HEK293 (cell line): ENCODE results near the gene CCDC34.

Experiments used
- CTCF ChIA-PET: fragments of 350-600 bp; formaldehyde crosslinking; extraction: SDS; loops from one replicate; lab custom pipeline; 2021; ENCODE audit warnings: antibody characterized with exemption; lab: Yijun Ruan, JAX
- POLR2A ChIA-PET: fragments of 300-600 bp; formaldehyde crosslinking; extraction: SDS; loops from one replicate; lab custom pipeline; 2020; ENCODE audit warnings: antibody characterized with exemption, inconsistent platforms; lab: Yijun Ruan, JAX
- H3K27ac ChIP-seq: fragments of 200-500 bp; sonication (Bioruptor generic); 2 replicates; pipeline ENCODE4 v1.5.1; 2014; ENCODE audit warnings: low read depth, low read length, control low read depth, inconsistent platforms; ENCODE audit errors: extremely low read depth
- H3K36me3 ChIP-seq, 2 experiments: fragments of 200-500 bp in 1 of 2; sonication (Bioruptor generic) in 1 of 2; 1 replicate in 1 of 2; 2 replicates in 1 of 2; pipeline ENCODE4 v1.5.1; 2014 to 2017; ENCODE audit warnings: inconsistent platforms in 2 of 2, low read length in 2 of 2; ENCODE audit not compliant: control insufficient read depth in 2 of 2, insufficient read depth in 1 of 2
- H3K4me1 ChIP-seq: fragments of 200-500 bp; sonication (Bioruptor generic); 2 replicates; pipeline ENCODE4 v1.5.1; 2014; ENCODE audit warnings: mild to moderate bottlenecking, low read length, inconsistent platforms; ENCODE audit not compliant: control insufficient read depth, insufficient read depth
- H3K4me3 ChIP-seq: 2 replicates; pipeline ENCODE4 v1.5.1; 2011; ENCODE audit warnings: low read depth, mild to moderate bottlenecking, control low read depth, low read length, moderate library complexity
- H3K9me3 ChIP-seq: fragments of 200-500 bp; sonication (Bioruptor generic); 2 replicates; pipeline ENCODE4 v1.5.1; 2014; ENCODE audit warnings: low read depth, low read length, inconsistent platforms; ENCODE audit not compliant: control insufficient read depth, insufficient read depth
- OSR2 ChIP-seq: fragments of 450-650 bp; formaldehyde crosslinking; IDR thresholded peaks from 2 replicates; pipeline ENCODE4 v1.5.1; 2016; ENCODE audit warnings: missing biosample characterization, missing genetic modification characterization
- PRDM1 ChIP-seq: fragments of 450-650 bp; formaldehyde crosslinking; IDR thresholded peaks from 2 replicates; pipeline ENCODE4; 2016; ENCODE audit warnings: missing biosample characterization, missing genetic modification characterization
- ZFP41 ChIP-seq: fragments of 450-650 bp; formaldehyde crosslinking; IDR thresholded peaks from 2 replicates; pipeline ENCODE4 v1.5.1; 2016; ENCODE audit warnings: missing biosample characterization, missing genetic modification characterization, borderline replicate concordance
- ZNF155 ChIP-seq: fragments of 450-650 bp; formaldehyde crosslinking; IDR thresholded peaks from 2 replicates; pipeline ENCODE4 v1.5.1; 2016; ENCODE audit warnings: missing biosample characterization, missing genetic modification characterization
- ZNF24 ChIP-seq: fragments of 450-650 bp; formaldehyde crosslinking; IDR thresholded peaks from 2 replicates; pipeline ENCODE4 v1.5.1; 2016; ENCODE audit warnings: missing biosample characterization, missing genetic modification characterization
- ZNF311 ChIP-seq: fragments of 450-650 bp; formaldehyde crosslinking; IDR thresholded peaks from 2 replicates; pipeline ENCODE4 v1.5.1; 2017; ENCODE audit warnings: missing biosample characterization, missing genetic modification characterization, borderline replicate concordance
- ZNF324 ChIP-seq: fragments of 450-650 bp; formaldehyde crosslinking; IDR thresholded peaks from 2 replicates; pipeline ENCODE4 v1.5.1; 2016; ENCODE audit warnings: missing biosample characterization, missing genetic modification characterization
- ZNF596 ChIP-seq: fragments of 450-650 bp; IDR thresholded peaks from 2 replicates; pipeline ENCODE4 v1.5.0; 2018; ENCODE audit warnings: missing biosample characterization, mild to moderate bottlenecking, missing genetic modification characterization, moderate library complexity
- ZNF610 ChIP-seq: fragments of 450-650 bp; formaldehyde crosslinking; IDR thresholded peaks from 2 replicates; pipeline ENCODE4 v1.5.1; 2016; ENCODE audit warnings: missing biosample characterization, missing genetic modification characterization, borderline replicate concordance
- ZNF621 ChIP-seq: fragments of 450-650 bp; formaldehyde crosslinking; IDR thresholded peaks from 2 replicates; pipeline ENCODE4 v1.5.1; 2017; ENCODE audit warnings: missing biosample characterization, missing genetic modification characterization
- ZNF654 ChIP-seq: fragments of 450-650 bp; formaldehyde crosslinking; IDR thresholded peaks from 2 replicates; pipeline ENCODE4 v1.5.1; 2016; ENCODE audit warnings: low read depth, missing biosample characterization, missing genetic modification characterization
- ZNF660 ChIP-seq: fragments of 450-650 bp; IDR thresholded peaks from 2 replicates; pipeline ENCODE4 v1.5.1; 2018; ENCODE audit warnings: missing biosample characterization, mild to moderate bottlenecking, missing genetic modification characterization
- ZNF670 ChIP-seq: fragments of 450-650 bp; formaldehyde crosslinking; IDR thresholded peaks from 2 replicates; pipeline ENCODE4 v1.5.1; 2016; ENCODE audit warnings: missing biosample characterization, missing genetic modification characterization, low read depth
- TF ChIP-seq, protein P1 (sequence below): fragments of 450-650 bp; IDR thresholded peaks from 2 replicates; pipeline ENCODE4 v1.5.1; 2018; ENCODE audit warnings: missing biosample characterization, missing genetic modification characterization
- TF ChIP-seq, protein P2 (sequence below): fragments of 450-650 bp; IDR thresholded peaks from 2 replicates; pipeline ENCODE4 v1.5.1; 2018; ENCODE audit warnings: missing biosample characterization, mild to moderate bottlenecking, missing genetic modification characterization

The CCDC34 gene

DNA sequence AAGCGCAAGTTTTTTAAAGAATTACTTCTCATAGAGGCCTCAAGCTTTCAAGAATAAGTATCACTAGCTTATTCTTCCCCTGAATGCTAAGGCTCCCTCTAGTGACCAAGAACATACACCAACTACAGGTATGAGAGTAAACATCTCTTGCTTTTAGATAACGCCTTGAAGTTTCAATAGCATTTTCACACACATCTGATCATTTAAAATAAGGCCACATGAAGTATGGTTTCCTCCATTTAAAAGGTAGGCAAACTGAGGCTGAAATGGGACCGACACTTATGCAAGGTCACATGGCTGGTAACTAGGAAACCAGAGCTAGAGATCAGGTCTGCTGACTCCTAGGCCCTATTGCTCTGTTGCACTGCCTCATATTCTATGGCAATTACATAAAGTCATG is 66.5 kb downstream of the CCDC34 start:
- Histone ChIP-seq H3K27ac (no peak overlapping the region), H3K4me3 (no peak overlapping the region), H3K9me3 (no peaks in the 10 kb centered on the region), H3K4me1 (no peaks in the 10 kb centered on the region), H3K36me3 (no peaks in the 10 kb centered on the region)
- ChIA-PET POLR2A (interaction anchor here (1.3 kb wide), 1 partner anchor 113 kb away, joined by 4 read pairs; no protein-coding TSS in a partner anchor), CTCF (interaction anchor here (0.7 to 4.7 kb wide), 39 partner anchors 9 to 691 kb away, joined by 3 to 54 read pairs (median 5); partner anchors contain the start of gene CCDC34)
- TF ChIP-seq ZNF654: peak; percentile 74
- no peak for TF ChIP-seq OSR2
- TF ChIP-seq ZNF311: no peak
- 0 out of 2 replicates have a peak, but pooled peaks have one; percentile 24 for TF ChIP-seq ZNF660
- 0 out of 2 replicates have a peak, but pooled peaks have one; percentile 32 for TF ChIP-seq PRDM1
- TF ChIP-seq ZFP41: no peak

DNA sequence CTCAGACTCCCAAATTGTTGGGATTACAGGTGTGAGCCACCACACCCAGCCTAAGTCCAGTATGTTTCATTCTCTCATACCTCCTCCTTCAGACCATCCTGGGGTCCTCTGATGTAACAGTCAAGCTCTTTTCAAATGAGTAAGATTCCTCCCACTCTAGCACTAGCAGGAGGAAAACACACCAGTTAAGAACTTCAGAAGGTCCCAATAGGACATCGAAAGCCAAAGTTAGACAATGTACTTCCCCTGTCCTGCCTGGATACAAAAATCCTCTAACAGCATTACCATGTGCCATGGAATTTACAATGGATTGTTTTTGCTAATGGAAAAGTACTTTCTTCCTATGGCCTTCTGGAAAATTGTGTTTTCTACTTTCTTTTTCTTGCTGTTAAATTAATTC is 67.1 kb downstream of the CCDC34 start:
- ChIA-PET CTCF (interaction anchor here (0.6 to 4.7 kb wide), 41 partner anchors 8 to 690 kb away, joined by 3 to 54 read pairs (median 5); partner anchors contain the start of gene CCDC34), POLR2A (interaction anchor here (1.3 kb wide), 1 partner anchor 112 kb away, joined by 4 read pairs; no protein-coding TSS in a partner anchor)
- Histone ChIP-seq H3K36me3 (no peaks in the 10 kb centered on the region), H3K4me3 (no peak overlapping the region), H3K27ac (no peak overlapping the region), H3K4me1 (no peaks in the 10 kb centered on the region), H3K9me3 (no peaks in the 10 kb centered on the region)
- no peak for TF ChIP-seq ZNF621 (tag by site-specific recombination)
- no peak for TF ChIP-seq ZNF596 (tag by site-specific recombination)
- TF ChIP-seq ZNF155 (tag by site-specific recombination): no peak
- no peak for TF ChIP-seq ZNF670

DNA sequence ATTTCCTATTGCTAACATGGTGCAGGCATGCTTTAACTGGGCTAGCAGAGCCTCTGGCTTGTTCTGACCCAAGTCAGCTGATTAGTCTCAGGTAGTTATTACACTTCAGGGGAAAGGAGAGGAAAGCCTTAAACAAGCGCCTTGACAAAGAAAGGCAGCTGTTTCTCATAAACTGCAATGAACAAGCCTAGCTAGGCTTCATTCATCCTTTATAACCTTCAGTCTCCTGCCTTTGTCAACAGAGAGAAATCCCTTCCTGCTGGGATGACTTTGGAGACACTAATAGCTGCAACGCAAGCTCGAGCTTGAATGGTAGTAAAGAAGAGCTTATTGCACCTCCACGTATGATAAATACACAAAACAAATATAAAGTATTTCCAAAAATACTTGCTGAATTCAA is 68.4 kb downstream of the CCDC34 start:
- TF ChIP-seq ZNF610 (tag by site-specific recombination) (no peak), ZNF24 (tag by site-specific recombination) (no peak), ZNF660 (no peak), ZNF324 (tag by site-specific recombination) (no peak)
- TF ChIP-seq, protein P1, sequence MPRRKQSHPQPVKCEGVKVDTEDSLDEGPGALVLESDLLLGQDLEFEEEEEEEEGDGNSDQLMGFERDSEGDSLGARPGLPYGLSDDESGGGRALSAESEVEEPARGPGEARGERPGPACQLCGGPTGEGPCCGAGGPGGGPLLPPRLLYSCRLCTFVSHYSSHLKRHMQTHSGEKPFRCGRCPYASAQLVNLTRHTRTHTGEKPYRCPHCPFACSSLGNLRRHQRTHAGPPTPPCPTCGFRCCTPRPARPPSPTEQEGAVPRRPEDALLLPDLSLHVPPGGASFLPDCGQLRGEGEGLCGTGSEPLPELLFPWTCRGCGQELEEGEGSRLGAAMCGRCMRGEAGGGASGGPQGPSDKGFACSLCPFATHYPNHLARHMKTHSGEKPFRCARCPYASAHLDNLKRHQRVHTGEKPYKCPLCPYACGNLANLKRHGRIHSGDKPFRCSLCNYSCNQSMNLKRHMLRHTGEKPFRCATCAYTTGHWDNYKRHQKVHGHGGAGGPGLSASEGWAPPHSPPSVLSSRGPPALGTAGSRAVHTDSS: no peak
- TF ChIP-seq, protein P2, sequence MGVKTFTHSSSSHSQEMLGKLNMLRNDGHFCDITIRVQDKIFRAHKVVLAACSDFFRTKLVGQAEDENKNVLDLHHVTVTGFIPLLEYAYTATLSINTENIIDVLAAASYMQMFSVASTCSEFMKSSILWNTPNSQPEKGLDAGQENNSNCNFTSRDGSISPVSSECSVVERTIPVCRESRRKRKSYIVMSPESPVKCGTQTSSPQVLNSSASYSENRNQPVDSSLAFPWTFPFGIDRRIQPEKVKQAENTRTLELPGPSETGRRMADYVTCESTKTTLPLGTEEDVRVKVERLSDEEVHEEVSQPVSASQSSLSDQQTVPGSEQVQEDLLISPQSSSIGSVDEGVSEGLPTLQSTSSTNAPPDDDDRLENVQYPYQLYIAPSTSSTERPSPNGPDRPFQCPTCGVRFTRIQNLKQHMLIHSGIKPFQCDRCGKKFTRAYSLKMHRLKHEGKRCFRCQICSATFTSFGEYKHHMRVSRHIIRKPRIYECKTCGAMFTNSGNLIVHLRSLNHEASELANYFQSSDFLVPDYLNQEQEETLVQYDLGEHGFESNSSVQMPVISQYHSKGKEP (tag by site-specific recombination): no peak
- Histone ChIP-seq H3K4me3 (no peak overlapping the region), H3K4me1 (no peaks in the 10 kb centered on the region), H3K36me3 (no peaks in the 10 kb centered on the region), H3K9me3 (no peaks in the 10 kb centered on the region), H3K27ac (no peak overlapping the region)
- POLR2A ChIA-PET: interaction anchor here (0.8 kb wide), 1 partner anchor 591 kb away, joined by 3 read pairs; no protein-coding TSS in a partner anchor
- CTCF ChIA-PET: interaction anchor here (0.6 to 4.7 kb wide), 9 partner anchors 12 to 1414 kb away, joined by 3 to 54 read pairs (median 11); no protein-coding TSS in a partner anchor
